K562 (cell line): Measurements from ENCODE around the gene IMMP2L. TPM values are rescaled to one million over a fixed set of nuclear protein-coding genes. Genes with fewer than 3 reads are reported as not detected.

ENCODE experiments used
- BACH1 ChIP-seq: fragments of 200-800 bp; sonication (Bioruptor generic); IDR thresholded peaks from 2 replicates; pipeline ENCODE4 v1.6.1; 2016; ENCODE audit warnings: missing genetic modification characterization, missing compliant biosample characterization
- BDP1 ChIP-seq: IDR thresholded peaks from 3 replicates; pipeline ENCODE4 v1.6.1; 2011; ENCODE audit not compliant: insufficient read length, insufficient read depth
- CBFA2T3 ChIP-seq: fragments of 450-650 bp; IDR thresholded peaks from 2 replicates; pipeline ENCODE4 v1.6.1; 2017
- CC2D1A ChIP-seq: fragments of 450-650 bp; IDR thresholded peaks from 2 replicates; pipeline ENCODE4 v1.6.1; 2017; ENCODE audit warnings: mild to moderate bottlenecking
- CHCHD3 ChIP-seq: fragments of 250-450 bp; sonication (Bioruptor Pico); IDR thresholded peaks from 2 replicates; pipeline ENCODE4 v2.1.2; 2022; ENCODE audit warnings: mild to moderate bottlenecking
- DMBX1 ChIP-seq: fragments of 250-450 bp; sonication (Bioruptor Pico); IDR thresholded peaks from 2 replicates; pipeline ENCODE4 v1.8.0; 2022; ENCODE audit warnings: inconsistent platforms, mild to moderate bottlenecking, moderate library complexity, borderline replicate concordance
- FOXJ2 ChIP-seq: fragments of 200-800 bp; sonication (Bioruptor generic); IDR thresholded peaks from 2 replicates; pipeline ENCODE4 v1.6.1; 2016; ENCODE audit warnings: missing genetic modification characterization, missing compliant biosample characterization
- GABPB1 ChIP-seq: sonication (generic); formaldehyde crosslinking; IDR thresholded peaks from 2 replicates; pipeline ENCODE4 v1.8.0; 2022; ENCODE audit warnings: mild to moderate bottlenecking, missing genetic modification reagents
- GATAD2A ChIP-seq: fragments of 450-650 bp; IDR thresholded peaks from 2 replicates; pipeline ENCODE4 v1.6.1; 2017
- HDGF ChIP-seq: fragments of 450-650 bp; IDR thresholded peaks from 2 replicates; pipeline ENCODE4 v1.6.1; 2016
- HMGN3 ChIP-seq: IDR thresholded peaks from 2 replicates; pipeline ENCODE4 v1.6.1; 2011; ENCODE audit warnings: borderline replicate concordance, low read depth, mild to moderate bottlenecking, mixed read lengths, low read length; ENCODE audit not compliant: insufficient read length; ENCODE audit errors: extremely low read depth
- IRF9 ChIP-seq: fragments of 450-650 bp; IDR thresholded peaks from 2 replicates; pipeline ENCODE4 v1.6.1; 2016; ENCODE audit warnings: missing biosample characterization, missing genetic modification characterization
- MBD1 ChIP-seq: fragments of 250-450 bp; sonication (Bioruptor Pico); IDR thresholded peaks from 2 replicates; pipeline ENCODE4 v1.8.0; 2022; ENCODE audit warnings: inconsistent platforms
- MEIS2 ChIP-seq: fragments of 450-650 bp; IDR thresholded peaks from 2 replicates; pipeline ENCODE4 v1.6.1; 2014; ENCODE audit warnings: mild to moderate bottlenecking; ENCODE audit not compliant: partially characterized antibody
- MTF1 ChIP-seq: fragments of 250-450 bp; sonication (Bioruptor Pico); IDR thresholded peaks from 2 replicates; pipeline ENCODE4 v1.9.0; 2021; ENCODE audit warnings: moderate library complexity, mild to moderate bottlenecking, inconsistent platforms, borderline replicate concordance
- NFE2 ChIP-seq: IDR thresholded peaks from 2 replicates; pipeline ENCODE4 v1.6.1; 2014; ENCODE audit warnings: antibody characterized with exemption, low read depth
- NR2C2 ChIP-seq, 2 experiments: fragments of 200-800 bp in 1 of 2; sonication (Bioruptor generic) in 1 of 2; sonication (generic) in 1 of 2; formaldehyde crosslinking in 1 of 2; IDR thresholded peaks; 2 replicates each; pipeline versions ENCODE4 v1.6.1 to v1.8.0; 2016 to 2022; ENCODE audit warnings: mild to moderate bottlenecking in 1 of 2, missing compliant biosample characterization in 1 of 2, missing genetic modification characterization in 1 of 2, missing genetic modification reagents in 1 of 2
- NRF1 ChIP-seq, 2 experiments: fragments of 450-650 bp; IDR thresholded peaks in 1 of 2; conservative IDR thresholded peaks in 1 of 2; 2 replicates each; pipeline ENCODE4 v1.6.1; 2014; ENCODE audit warnings: mild to moderate bottlenecking in 2 of 2
- POLR3G ChIP-seq: IDR thresholded peaks from 2 replicates; pipeline ENCODE4 v1.6.1; 2011; ENCODE audit not compliant: insufficient read length, insufficient replicate concordance; ENCODE audit errors: extremely low read depth
- TAF9B ChIP-seq: fragments of 450-650 bp; IDR thresholded peaks from 2 replicates; pipeline ENCODE4 v1.6.1; 2018; ENCODE audit warnings: mild to moderate bottlenecking; ENCODE audit not compliant: partially characterized antibody
- U2AF2 ChIP-seq: fragments of 200-400 bp; formaldehyde crosslinking; optimal IDR thresholded peaks from 2 replicates; pipeline ENCODE3; 2017; ENCODE audit warnings: low read depth, mild to moderate bottlenecking, low read length
- ZNF277 ChIP-seq: fragments of 250-450 bp; sonication (Bioruptor Pico); IDR thresholded peaks from 2 replicates; pipeline ENCODE4 v1.8.0; 2022; ENCODE audit warnings: inconsistent platforms, mild to moderate bottlenecking, moderate library complexity, borderline replicate concordance
- ZZZ3 ChIP-seq: fragments of 450-650 bp; IDR thresholded peaks from 2 replicates; pipeline ENCODE4 v1.6.1; 2016; ENCODE audit warnings: antibody characterized with exemption, mild to moderate bottlenecking, moderate library complexity
- polyA plus RNA-seq, 8 experiments: library from polyadenylated mRNA; depleted of rRNA in 4 of 8; stranded (reverse) in 5 of 8; unstranded in 3 of 8; fragments of >200 nt; fragmentation: Nextera tagmentation in 2 of 8; fragmentation: Illumina TruSeq in 1 of 8; extraction: Ambion mirVana in 2 of 8; extraction: Trizol in 1 of 8; gene quantifications; 2 replicates each; pipeline versions ENCODE4 v1.2.1 to v1.2.3, GENCODE V29; 2011 to 2014; ENCODE audit warnings: inconsistent platforms in 1 of 8, missing spikeins in 1 of 8
- total RNA-seq, 7 experiments: library from RNA; depleted of rRNA in 6 of 7; stranded (reverse); fragments of >200 nt in 6 of 7; fragmentation: Illumina TruSeq in 2 of 7; extraction: Trizol in 2 of 7; gene quantifications; 2 replicates each; pipeline versions ENCODE4 v1.2.1 to v1.2.3, GENCODE V29; 2011 to 2021; ENCODE audit warnings: low replicate concordance in 1 of 7

Gene IMMP2L
- total and polyA plus RNA-seq, 9 of the 15 experiments (the other 6 are each of a cell fraction or from before 2014, with no cell fraction given) = 29.7 to 116 (median 53.0) TPM

- TF ChIP-seq MBD1 = no peak
- peak; percentile 54 for TF ChIP-seq CBFA2T3
- 0 out of 2 replicates have a peak, but pooled peaks have one; percentile 48 for TF ChIP-seq IRF9
- no peak for TF ChIP-seq NRF1 (conservative IDR thresholded peaks at IDR 0.05 in 1 of 2, IDR thresholded peaks at IDR 0.05 in 1 of 2)
- TF ChIP-seq POLR3G = no peak
- TF ChIP-seq TAF9B = no peak
- TF ChIP-seq MEIS2 = peak; percentile 47
- TF ChIP-seq CHCHD3 (CRISPR knock-in tag) = no peak
- TF ChIP-seq ZNF277 (CRISPR knock-in tag) = no peak
- peak; percentile 15; the same call in 1 of the 2 replicates for TF ChIP-seq GABPB1 (CRISPR knock-in tag)
- TF ChIP-seq FOXJ2 (tag) = no peak
- TF ChIP-seq HDGF = no peak
- no peak for TF ChIP-seq U2AF2
- TF ChIP-seq MTF1 = no peak
- 0 out of 2 replicates have a peak, but pooled peaks have one; percentile 32 for TF ChIP-seq DMBX1
- 0 out of 2 replicates have a peak, but pooled peaks have one; percentile 25 for TF ChIP-seq NFE2
- no peak for TF ChIP-seq HMGN3
- no peak for TF ChIP-seq NR2C2 (CRISPR knock-in tag; IDR thresholded peaks at IDR 0.05)
- peak; percentile 20; the same call in 1 of the 2 replicates for TF ChIP-seq NR2C2 (tag; IDR thresholded peaks at IDR 0.05)
- peak; percentile 59; the same call in 1 of the 2 replicates for TF ChIP-seq GATAD2A
- no peak for TF ChIP-seq ZZZ3
- no peak for TF ChIP-seq BDP1
- TF ChIP-seq CC2D1A = no peak
- 0 out of 2 replicates have a peak, but pooled peaks have one; percentile 10 for TF ChIP-seq BACH1 (tag)
Observed at GRCh38 chr7:111510584-111511378, 51.5 kb downstream of the IMMP2L start (continued).
